ENCODE data around the gene STMN3.
"Not testable (repeated sequence)": the region's sequence is repeated elsewhere in the genome, so short reads cannot be mapped to it uniquely, and the experiment has no call there.

STMN3 gene

DNA sequence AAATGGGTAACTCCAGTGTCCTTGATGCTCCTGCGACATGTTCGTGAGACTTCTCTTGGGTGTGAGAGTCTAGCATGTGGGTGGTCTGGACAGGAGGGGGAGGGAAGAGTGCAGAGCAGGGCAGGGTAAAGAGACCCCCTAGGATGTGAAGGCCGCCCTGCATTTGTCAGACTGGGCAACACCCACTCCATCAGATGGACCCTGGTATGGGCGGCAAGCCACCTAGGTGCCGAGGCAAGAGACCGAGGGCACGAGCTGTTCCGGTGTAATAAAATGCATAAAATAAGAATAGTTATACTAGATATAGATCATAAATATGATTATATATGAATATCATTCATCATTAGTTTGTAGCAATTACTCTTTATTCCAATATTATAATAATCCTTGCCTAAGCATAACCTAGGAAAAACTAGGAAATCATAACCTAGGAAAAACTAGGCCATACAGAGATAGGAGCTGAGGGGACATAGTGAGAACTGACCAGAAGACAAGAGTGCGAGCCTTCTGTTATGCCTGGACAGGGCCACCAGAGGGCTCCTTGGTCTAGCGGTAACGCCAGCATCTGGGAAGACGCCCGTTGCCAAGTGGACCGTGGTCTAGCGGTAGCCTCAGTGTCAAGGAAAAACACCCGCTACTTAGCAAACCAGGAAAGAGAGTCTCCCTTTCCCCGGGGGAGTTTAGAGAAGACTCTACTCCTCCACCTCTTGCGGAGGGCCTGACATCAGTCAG, 39.2 kb downstream of the STMN3 start:
- not testable (repeated sequence) for H3K27me3 ChIP-seq (ENCODE audit: control insufficient read depth in 5 of 5, insufficient read depth in 4 of 5, low read length in 5 of 5); H3K9me3 ChIP-seq (ENCODE audit: control insufficient read depth in 5 of 5, low read length in 5 of 5); H3K9ac ChIP-seq (ENCODE audit: low read length in 5 of 5); H3K27ac ChIP-seq (ENCODE audit: low read depth, low read length); H3K4me1 ChIP-seq (ENCODE audit: control insufficient read depth in 5 of 5, insufficient read depth in 5 of 5, low read length in 5 of 5); H3K4me3 ChIP-seq (ENCODE audit: low read depth in 1 of 5, low read length in 5 of 5)
- peaks cover 0 to 38% (median 31%) of the 10 kb centered on the region in 5 donors for H3K36me3 ChIP-seq (ENCODE audit: control insufficient read depth in 5 of 5, insufficient read depth in 5 of 5, low read length in 5 of 5)

DNA sequence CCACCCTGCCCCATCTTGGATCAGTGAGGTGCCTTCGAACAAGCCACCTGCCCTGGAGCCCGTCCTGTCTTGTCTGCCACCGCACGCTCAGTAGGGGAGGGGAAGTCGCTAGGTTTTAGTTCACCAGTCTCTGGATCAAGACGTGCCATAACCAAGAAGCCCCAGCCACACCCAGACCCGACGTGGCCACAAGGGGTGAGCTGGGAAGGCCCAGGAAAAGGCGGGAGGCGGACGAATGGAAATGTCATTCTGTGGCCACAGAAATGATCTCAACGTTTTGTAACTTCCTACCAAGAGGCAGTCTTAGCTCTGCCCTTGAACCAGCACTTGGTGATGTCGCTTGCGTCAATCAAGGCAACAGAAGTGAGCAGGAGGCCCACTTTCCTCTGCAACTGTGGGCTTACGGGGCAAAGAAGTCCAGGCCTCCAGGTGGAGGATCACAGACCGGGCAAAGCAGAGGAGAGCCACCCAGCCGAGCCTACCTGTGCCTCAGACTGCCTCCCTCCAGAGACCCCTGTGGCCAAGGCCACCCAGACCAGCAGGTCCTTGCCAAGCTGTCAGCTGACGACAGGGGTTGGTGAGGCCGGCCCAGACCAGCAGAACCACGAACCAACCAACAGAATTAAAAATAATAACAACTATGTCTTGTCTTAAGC, 40.8 kb downstream of the STMN3 start:
- H3K4me3 ChIP-seq (ENCODE audit: low read depth in 1 of 5, low read length in 5 of 5): no peak overlapping the region
- H3K36me3 ChIP-seq (ENCODE audit: control insufficient read depth in 5 of 5, insufficient read depth in 5 of 5, low read length in 5 of 5): peaks cover 0 to 22% (median 16%) of the 10 kb centered on the region in 5 donors
- H3K4me1 ChIP-seq (ENCODE audit: control insufficient read depth in 5 of 5, insufficient read depth in 5 of 5, low read length in 5 of 5): peaks cover 0 to 4% (median 0%) of the 10 kb centered on the region in 5 donors
- H3K27me3 ChIP-seq (ENCODE audit: control insufficient read depth in 5 of 5, insufficient read depth in 4 of 5, low read length in 5 of 5): no peaks in the 10 kb centered on the region
- H3K9ac ChIP-seq (ENCODE audit: low read length in 5 of 5): peak overlapping the region in 1 of 5 donors; percentile 14
- H3K9me3 ChIP-seq (ENCODE audit: control insufficient read depth in 5 of 5, low read length in 5 of 5): no peaks in the 10 kb centered on the region
- H3K27ac ChIP-seq (ENCODE audit: low read depth, low read length): no peak overlapping the region

DNA sequence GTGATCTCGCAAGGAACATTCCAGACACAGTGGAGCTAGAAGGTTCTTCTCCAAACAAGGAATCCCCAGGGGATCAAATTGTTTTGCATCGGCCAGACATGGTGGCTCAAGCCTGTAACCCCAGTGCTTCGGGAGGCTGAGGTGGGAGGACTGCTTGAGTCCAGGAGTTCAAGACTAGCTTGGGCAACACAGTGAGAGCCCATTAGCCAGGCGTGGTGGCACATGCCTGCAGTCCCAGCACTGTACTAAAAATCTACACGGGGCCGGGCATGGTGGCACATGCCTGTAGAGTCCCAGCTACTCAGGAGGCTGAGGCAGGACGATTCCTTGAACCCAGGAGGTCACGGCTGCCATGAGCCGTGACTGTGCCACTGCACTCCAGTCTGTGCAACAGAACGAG, 41.6 kb downstream of the STMN3 start:
- Histone ChIP-seq H3K36me3 (ENCODE audit: control insufficient read depth in 5 of 5, insufficient read depth in 5 of 5, low read length in 5 of 5) (peaks cover 0 to 15% (median 9%) of the 10 kb centered on the region in 5 donors), H3K9me3 (ENCODE audit: control insufficient read depth in 5 of 5, low read length in 5 of 5) (no peaks in the 10 kb centered on the region), H3K9ac (ENCODE audit: low read length in 5 of 5) (no peak overlapping the region), H3K4me3 (ENCODE audit: low read depth in 1 of 5, low read length in 5 of 5) (no peak overlapping the region), H3K27ac (ENCODE audit: low read depth, low read length) (no peak overlapping the region), H3K4me1 (ENCODE audit: control insufficient read depth in 5 of 5, insufficient read depth in 5 of 5, low read length in 5 of 5) (peaks cover 0 to 6% (median 1%) of the 10 kb centered on the region in 5 donors), H3K27me3 (ENCODE audit: control insufficient read depth in 5 of 5, insufficient read depth in 4 of 5, low read length in 5 of 5) (no peaks in the 10 kb centered on the region)

DNA sequence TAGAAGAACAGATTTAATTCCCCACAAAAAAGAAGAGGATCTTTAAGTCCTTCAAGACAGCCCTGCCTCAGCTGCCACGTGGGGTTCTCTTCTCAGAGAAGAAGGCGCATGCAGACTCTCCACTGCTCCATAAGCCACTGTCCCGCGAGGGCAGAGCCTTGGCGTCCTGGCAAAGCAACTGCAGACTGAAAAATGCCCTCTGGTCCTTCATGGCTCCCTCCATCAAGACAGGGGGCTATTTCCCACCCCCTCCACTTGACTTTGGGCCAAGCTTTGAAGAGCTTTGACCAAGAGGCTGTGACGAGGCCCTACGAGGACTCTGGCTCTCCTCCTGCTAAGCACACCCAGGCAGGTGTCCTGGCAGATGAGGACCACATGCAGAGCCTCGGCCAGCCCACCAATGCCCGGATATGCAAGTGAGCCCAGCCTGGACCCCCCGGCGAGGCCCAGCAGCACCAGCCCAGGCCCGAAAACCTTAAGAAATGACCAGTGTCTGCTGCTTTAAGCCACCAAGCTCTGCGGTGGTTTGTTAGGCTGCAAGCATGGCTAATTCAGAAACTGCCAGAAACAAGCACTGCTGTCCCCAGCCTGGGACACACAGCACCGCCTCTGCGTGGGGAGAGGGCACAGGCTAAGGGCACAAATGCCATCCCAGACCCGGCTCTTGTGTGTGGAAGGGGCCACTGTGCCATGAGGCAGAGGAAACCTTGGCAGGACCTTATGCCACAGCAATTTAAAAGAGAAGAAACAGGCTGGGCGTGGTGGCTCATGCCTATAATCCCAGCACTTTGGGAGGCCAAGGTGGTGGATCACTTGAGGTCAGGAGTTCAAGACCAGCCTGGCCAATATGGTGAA, 42.4 kb downstream of the STMN3 start:
- H3K27me3 ChIP-seq (ENCODE audit: control insufficient read depth in 5 of 5, insufficient read depth in 4 of 5, low read length in 5 of 5): no peaks in the 10 kb centered on the region
- H3K4me1 ChIP-seq (ENCODE audit: control insufficient read depth in 5 of 5, insufficient read depth in 5 of 5, low read length in 5 of 5): peaks cover 0 to 8% (median 3%) of the 10 kb centered on the region in 5 donors
- H3K9ac ChIP-seq (ENCODE audit: low read length in 5 of 5): no peak overlapping the region
- no peak overlapping the region for H3K4me3 ChIP-seq (ENCODE audit: low read depth in 1 of 5, low read length in 5 of 5)
- peaks cover 0 to 10% (median 5%) of the 10 kb centered on the region in 5 donors for H3K36me3 ChIP-seq (ENCODE audit: control insufficient read depth in 5 of 5, insufficient read depth in 5 of 5, low read length in 5 of 5)
- no peaks in the 10 kb centered on the region for H3K9me3 ChIP-seq (ENCODE audit: control insufficient read depth in 5 of 5, low read length in 5 of 5)
- no peak overlapping the region for H3K27ac ChIP-seq (ENCODE audit: low read depth, low read length)

DNA sequence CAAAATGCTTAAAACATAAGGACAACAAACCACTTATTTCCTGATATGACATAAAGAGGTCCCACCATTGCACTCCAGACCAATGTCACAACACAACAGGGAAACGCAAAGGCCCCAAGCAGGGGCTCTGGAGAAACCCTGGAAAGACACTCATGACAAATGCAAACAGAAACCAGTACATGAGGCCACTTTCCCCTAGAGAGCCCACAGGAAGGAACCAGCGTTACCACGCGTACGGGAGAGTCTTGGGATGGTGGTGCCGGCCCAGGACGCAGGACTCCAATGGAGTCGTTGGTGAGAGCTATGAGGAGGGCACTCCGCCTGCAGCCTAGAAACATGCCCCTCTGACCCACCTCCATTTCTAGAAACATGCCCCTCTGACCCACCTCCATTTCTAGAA, 46.5 kb downstream of the STMN3 start:
- Histone ChIP-seq H3K36me3 (ENCODE audit: control insufficient read depth in 5 of 5, insufficient read depth in 5 of 5, low read length in 5 of 5) (peaks cover 0 to 24% (median 18%) of the 10 kb centered on the region in 5 donors), H3K4me1 (ENCODE audit: control insufficient read depth in 5 of 5, insufficient read depth in 5 of 5, low read length in 5 of 5) (peaks cover 0 to 8% (median 3%) of the 10 kb centered on the region in 5 donors), H3K9ac (ENCODE audit: low read length in 5 of 5) (no peak overlapping the region), H3K27me3 (ENCODE audit: control insufficient read depth in 5 of 5, insufficient read depth in 4 of 5, low read length in 5 of 5) (no peaks in the 10 kb centered on the region), H3K9me3 (ENCODE audit: control insufficient read depth in 5 of 5, low read length in 5 of 5) (no peaks in the 10 kb centered on the region), H3K27ac (ENCODE audit: low read depth, low read length) (no peak overlapping the region), H3K4me3 (ENCODE audit: low read depth in 1 of 5, low read length in 5 of 5) (no peak overlapping the region)

DNA sequence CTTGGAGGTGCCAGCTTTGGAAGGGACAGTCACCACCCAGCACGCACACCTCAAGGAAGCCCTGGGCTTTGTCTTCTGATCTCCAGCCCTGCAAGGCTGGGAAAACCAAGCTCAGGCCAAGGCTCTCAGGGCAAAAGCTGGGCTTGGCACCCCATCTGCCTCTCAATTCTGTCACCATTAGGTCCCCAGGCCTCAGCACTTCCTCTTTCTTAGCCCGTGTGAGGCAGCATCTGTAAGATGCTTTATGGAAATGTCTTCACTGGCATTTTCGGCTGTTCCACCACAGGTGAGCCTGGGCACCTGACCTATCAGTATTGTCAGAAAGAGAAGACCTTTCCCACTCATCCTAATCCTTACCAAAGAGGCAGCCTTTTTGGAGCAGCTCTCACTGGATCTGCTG, 50.9 kb downstream of the STMN3 start:
- no peak overlapping the region for H3K27ac ChIP-seq (ENCODE audit: low read depth, low read length)
- peaks cover 0 to 4% (median 0%) of the 10 kb centered on the region in 5 donors for H3K4me1 ChIP-seq (ENCODE audit: control insufficient read depth in 5 of 5, insufficient read depth in 5 of 5, low read length in 5 of 5)
- peaks cover 0 to 60% (median 51%) of the 10 kb centered on the region in 5 donors for H3K36me3 ChIP-seq (ENCODE audit: control insufficient read depth in 5 of 5, insufficient read depth in 5 of 5, low read length in 5 of 5)
- no peak overlapping the region for H3K4me3 ChIP-seq (ENCODE audit: low read depth in 1 of 5, low read length in 5 of 5)
- H3K9ac ChIP-seq (ENCODE audit: low read length in 5 of 5): no peak overlapping the region
- H3K9me3 ChIP-seq (ENCODE audit: control insufficient read depth in 5 of 5, low read length in 5 of 5): no peaks in the 10 kb centered on the region
- no peaks in the 10 kb centered on the region for H3K27me3 ChIP-seq (ENCODE audit: control insufficient read depth in 5 of 5, insufficient read depth in 4 of 5, low read length in 5 of 5)

DNA sequence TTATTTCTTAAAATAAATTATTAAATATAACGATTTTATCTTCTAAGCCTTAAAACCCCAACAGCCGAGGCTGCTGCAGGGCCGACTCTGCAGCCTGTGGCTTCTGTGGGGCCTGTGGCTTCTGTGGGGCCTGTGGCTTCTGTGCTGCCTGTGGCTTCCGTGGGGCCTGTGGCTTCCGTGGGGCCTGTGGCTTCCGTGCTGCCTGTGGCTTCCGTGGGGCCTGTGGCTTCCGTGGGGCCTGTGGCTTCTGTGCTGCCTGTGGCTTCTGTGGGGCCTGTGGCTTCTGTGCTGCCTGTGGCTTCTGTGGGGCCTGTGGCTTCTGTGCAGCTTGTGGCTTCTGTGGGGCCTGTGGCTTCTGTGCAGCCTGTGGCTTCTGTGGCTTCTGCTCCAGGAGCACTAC, 51.5 kb downstream of the STMN3 start:
- H3K36me3 ChIP-seq (ENCODE audit: control insufficient read depth in 5 of 5, insufficient read depth in 5 of 5, low read length in 5 of 5): peaks cover 0 to 64% (median 53%) of the 10 kb centered on the region in 5 donors
- not testable (repeated sequence) for H3K4me3 ChIP-seq (ENCODE audit: low read depth in 1 of 5, low read length in 5 of 5); H3K9me3 ChIP-seq (ENCODE audit: control insufficient read depth in 5 of 5, low read length in 5 of 5); H3K27me3 ChIP-seq (ENCODE audit: control insufficient read depth in 5 of 5, insufficient read depth in 4 of 5, low read length in 5 of 5); H3K4me1 ChIP-seq (ENCODE audit: control insufficient read depth in 5 of 5, insufficient read depth in 5 of 5, low read length in 5 of 5); H3K9ac ChIP-seq (ENCODE audit: low read length in 5 of 5); H3K27ac ChIP-seq (ENCODE audit: low read depth, low read length)

DNA sequence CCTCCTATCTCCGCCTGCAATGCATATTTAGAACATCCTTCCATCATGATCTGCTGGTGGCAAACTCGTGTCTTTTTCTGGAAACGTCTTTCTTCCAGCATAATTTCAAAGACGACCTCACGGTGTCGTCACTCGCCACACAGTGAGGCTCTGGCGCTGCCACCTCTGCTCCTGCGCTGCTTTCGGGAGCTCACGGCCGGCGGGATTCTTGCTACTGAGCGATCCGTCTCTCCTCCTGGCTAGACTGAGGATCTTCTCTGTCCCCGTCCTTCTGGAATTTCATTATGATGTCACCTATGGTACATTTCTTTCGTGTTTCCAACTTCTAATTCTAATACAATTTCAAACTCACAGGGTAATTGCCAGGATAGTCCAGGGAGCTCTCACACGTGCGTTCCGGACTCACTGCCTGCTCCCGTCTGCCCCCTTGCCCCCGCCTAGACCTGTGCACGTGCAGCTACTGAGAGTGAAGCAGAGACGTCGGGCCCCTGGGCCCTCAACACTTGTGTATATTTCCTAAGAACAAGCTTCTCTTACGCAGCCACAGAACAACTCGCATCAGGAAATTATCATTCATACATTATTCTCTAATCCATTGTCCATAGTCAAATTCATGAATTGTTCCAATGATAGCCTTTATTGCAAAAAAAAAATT, 53.7 kb downstream of the STMN3 start:
- Histone ChIP-seq H3K4me3 (ENCODE audit: low read depth in 1 of 5, low read length in 5 of 5) (no peak overlapping the region), H3K4me1 (ENCODE audit: control insufficient read depth in 5 of 5, insufficient read depth in 5 of 5, low read length in 5 of 5) (peaks cover 0 to under 1% (median 0%) of the 10 kb centered on the region in 5 donors), H3K9me3 (ENCODE audit: control insufficient read depth in 5 of 5, low read length in 5 of 5) (no peaks in the 10 kb centered on the region), H3K27ac (ENCODE audit: low read depth, low read length) (no peak overlapping the region), H3K36me3 (ENCODE audit: control insufficient read depth in 5 of 5, insufficient read depth in 5 of 5, low read length in 5 of 5) (peaks cover 0 to 78% (median 64%) of the 10 kb centered on the region in 5 donors), H3K27me3 (ENCODE audit: control insufficient read depth in 5 of 5, insufficient read depth in 4 of 5, low read length in 5 of 5) (no peaks in the 10 kb centered on the region), H3K9ac (ENCODE audit: low read length in 5 of 5) (no peak overlapping the region)

DNA sequence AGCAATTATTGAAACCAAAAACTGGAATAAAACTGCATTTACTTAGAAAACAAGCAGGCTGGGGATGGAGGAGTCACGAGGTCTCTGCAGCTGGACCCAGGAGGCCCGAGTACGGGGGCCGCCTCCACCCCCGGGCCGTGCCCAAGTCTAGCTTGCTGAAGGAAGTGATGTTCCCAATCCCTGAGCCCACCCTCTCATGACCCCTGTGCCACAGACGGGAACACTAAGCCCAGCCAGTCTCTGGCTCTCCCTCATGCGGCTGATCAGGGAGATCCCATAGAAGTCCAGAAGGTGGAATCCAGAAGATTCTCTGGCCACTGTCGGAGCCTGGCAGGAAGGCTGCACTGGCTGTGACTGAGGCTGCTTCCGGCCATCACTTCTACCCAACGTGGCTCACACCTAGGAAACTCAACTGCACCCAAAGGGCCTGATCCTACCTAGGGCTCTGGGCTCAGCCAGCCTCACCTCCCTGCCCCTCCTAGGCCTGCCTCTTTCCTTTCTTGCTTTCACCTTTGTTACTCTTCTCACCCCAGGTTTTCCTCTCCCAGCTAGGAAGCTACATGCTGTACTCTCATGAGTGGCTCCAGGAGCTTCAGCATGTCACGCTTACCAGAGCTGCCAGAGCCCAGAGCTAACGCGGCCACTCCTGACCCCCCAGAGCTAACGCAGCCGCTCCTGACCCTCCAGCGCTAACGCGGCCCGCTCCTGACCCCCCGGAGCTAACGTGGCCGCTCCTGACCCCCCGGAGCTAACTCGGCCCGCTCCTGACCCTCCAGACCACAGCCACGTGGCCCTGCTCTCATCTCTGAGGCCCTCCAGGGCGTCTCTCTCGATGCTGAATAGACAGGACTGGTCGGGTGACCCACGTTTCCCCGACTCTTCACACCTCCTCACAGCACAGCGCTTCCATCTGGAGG, 54.5 kb downstream of the STMN3 start:
- no peak overlapping the region for H3K9ac ChIP-seq (ENCODE audit: low read length in 5 of 5)

More for the DNA sequence above, 54.5 kb downstream of the STMN3 start:
- Histone ChIP-seq H3K36me3 (ENCODE audit: control insufficient read depth in 5 of 5, insufficient read depth in 5 of 5, low read length in 5 of 5) (peaks cover 0 to 75% (median 63%) of the 10 kb centered on the region in 5 donors), H3K4me1 (ENCODE audit: control insufficient read depth in 5 of 5, insufficient read depth in 5 of 5, low read length in 5 of 5) (peaks cover 0 to 5% (median 0%) of the 10 kb centered on the region in 5 donors), H3K27ac (ENCODE audit: low read depth, low read length) (no peak overlapping the region), H3K27me3 (ENCODE audit: control insufficient read depth in 5 of 5, insufficient read depth in 4 of 5, low read length in 5 of 5) (no peaks in the 10 kb centered on the region), H3K9me3 (ENCODE audit: control insufficient read depth in 5 of 5, low read length in 5 of 5) (no peaks in the 10 kb centered on the region), H3K4me3 (ENCODE audit: low read depth in 1 of 5, low read length in 5 of 5) (no peak overlapping the region)

Measured in subcutaneous abdominal adipose tissue (tissue), 5 donors.